Stimulated activated CD8-positive, alpha-beta memory T cell treated with anti-CD3 and anti-CD28 coated beads, Interleukin-15, amount 100 ng/mL, for 4 hours (primary cell): ENCODE results near the gene NPDC1.

Experiments
- DNase-seq, 2 donors: peaks; one replicate each; pipeline ENCODE4 v3.0.0-alpha.2; 2020; ENCODE audit warnings: low read depth in 2 of 2

NPDC1 gene

GRCh38 chr9:137056739-137057415, 10.9 kb upstream of the NPDC1 start:
- no peak for DNase-seq

- no peak for DNase-seq
Measured at GRCh38 chr9:137055385-137056364, 9.7 kb upstream of the NPDC1 start.

GRCh38 chr9:137054932-137055384, 9.0 kb upstream of the NPDC1 start:
- no peak for DNase-seq

GRCh38 chr9:137053944-137054931, 8.3 kb upstream of the NPDC1 start, which contains the start of gene ENTPD2:
Gene ENTPD2, minus strand, starts transcription at chr9:137054061. Its CDS starts 64 bp downstream, at chr9:137053997.
- peak in 1 of 2 donors; percentile 44 for DNase-seq

GRCh38 chr9:137052998-137053943, 7.3 kb upstream of the NPDC1 start:
- no peak for DNase-seq

GRCh38 chr9:137052293-137052692, 6.3 kb upstream of the NPDC1 start:
- no peak for DNase-seq

- DNase-seq: no peak
Measured at GRCh38 chr9:137051145-137051724, 5.3 kb upstream of the NPDC1 start.

- DNase-seq: no peak
Measured at GRCh38 chr9:137050570-137050969, 4.6 kb upstream of the NPDC1 start.

- no peak for DNase-seq
Measured at GRCh38 chr9:137049544-137050449, 3.8 kb upstream of the NPDC1 start.

- DNase-seq: no peak
Measured at GRCh38 chr9:137048655-137049543, 2.9 kb upstream of the NPDC1 start.

- no peak for DNase-seq
Measured at GRCh38 chr9:137045294-137046087, 486 bp downstream of the NPDC1 start.

- DNase-seq: no peak
Measured at GRCh38 chr9:137044502-137045177, 1.3 kb downstream of the NPDC1 start.

- no peak for DNase-seq
Measured at GRCh38 chr9:137044037-137044436, 1.9 kb downstream of the NPDC1 start.

GRCh38 chr9:137042751-137043727, 2.9 kb downstream of the NPDC1 start:
- DNase-seq: no peak

- DNase-seq: no peak
Measured at GRCh38 chr9:137041124-137041523, 4.9 kb downstream of the NPDC1 start.
